HTR-8/SVneo (cell line): Measurements from ENCODE around the gene CHAF1A.

Experiments
- DNase-seq: peaks from one replicate; pipeline ENCODE4 v3.0.0; 2011; ENCODE audit warnings: low spot score, mixed read lengths; ENCODE audit not compliant: insufficient read length
- FAIRE-seq: peaks from 2 replicates; lab custom pipeline; 2011; peaks lifted over from hg19 to GRCh38; lab: Jason Lieb, UNC

Gene CHAF1A

GRCh38 chr19:4432918-4433506, 30.6 kb downstream of the CHAF1A start:
- FAIRE-seq (no peak), DNase-seq (no peak)

- FAIRE-seq = no peak
- DNase-seq = no peak
Observed at GRCh38 chr19:4434391-4434790, 32.0 kb downstream of the CHAF1A start.

GRCh38 chr19:4436231-4436630, 33.8 kb downstream of the CHAF1A start:
- FAIRE-seq = no peak
- no peak for DNase-seq

GRCh38 chr19:4437103-4437502, 34.7 kb downstream of the CHAF1A start:
- no peak for FAIRE-seq
- no peak for DNase-seq

GRCh38 chr19:4439243-4439642, 36.8 kb downstream of the CHAF1A start:
- no peak for DNase-seq
- no peak for FAIRE-seq

GRCh38 chr19:4441994-4442818, 39.8 kb downstream of the CHAF1A start:
- DNase-seq (no peak), FAIRE-seq (no peak)

- FAIRE-seq = no peak
- DNase-seq = no peak
Observed at GRCh38 chr19:4442819-4443146, 40.3 kb downstream of the CHAF1A start.

- FAIRE-seq = no peak
- no peak for DNase-seq
Observed at GRCh38 chr19:4443188-4443587, 40.7 kb downstream of the CHAF1A start.

- DNase-seq (no peak), FAIRE-seq (no peak)
Observed at GRCh38 chr19:4443966-4444764, 41.7 kb downstream of the CHAF1A start.

GRCh38 chr19:4444765-4445741, 42.6 kb downstream of the CHAF1A start:
- no peak for FAIRE-seq
- DNase-seq = no peak

GRCh38 chr19:4445963-4446703, 43.7 kb downstream of the CHAF1A start:
- FAIRE-seq (no peak), DNase-seq (no peak)

GRCh38 chr19:4446704-4447200, 44.3 kb downstream of the CHAF1A start:
- no peak for FAIRE-seq
- DNase-seq = no peak

- FAIRE-seq (no peak), DNase-seq (no peak)
Observed at GRCh38 chr19:4447327-4448146, 45.1 kb downstream of the CHAF1A start.

- FAIRE-seq (no peak), DNase-seq (no peak)
Observed at GRCh38 chr19:4448147-4448985, 45.9 kb downstream of the CHAF1A start.

GRCh38 chr19:4449022-4449638, 46.7 kb downstream of the CHAF1A start:
- no peak for FAIRE-seq
- no peak for DNase-seq

- FAIRE-seq (no peak), DNase-seq (no peak)
Observed at GRCh38 chr19:4449639-4450028, 47.2 kb downstream of the CHAF1A start.
